22Rv1 (cell line): ENCODE measurements around the gene MAGEF1.

ENCODE experiments used
- ZFX ChIP-seq: fragments of 450-650 bp; IDR thresholded peaks from 2 replicates; pipeline ENCODE4 v1.6.1; 2017; ENCODE audit warnings: antibody characterized with exemption, borderline replicate concordance
- TF ChIP-seq, protein P1 (sequence below): fragments of 450-650 bp; IDR thresholded peaks from 2 replicates; pipeline ENCODE4 v1.5.1; 2017; ENCODE audit warnings: mild to moderate bottlenecking

- TF ChIP-seq, protein P1, sequence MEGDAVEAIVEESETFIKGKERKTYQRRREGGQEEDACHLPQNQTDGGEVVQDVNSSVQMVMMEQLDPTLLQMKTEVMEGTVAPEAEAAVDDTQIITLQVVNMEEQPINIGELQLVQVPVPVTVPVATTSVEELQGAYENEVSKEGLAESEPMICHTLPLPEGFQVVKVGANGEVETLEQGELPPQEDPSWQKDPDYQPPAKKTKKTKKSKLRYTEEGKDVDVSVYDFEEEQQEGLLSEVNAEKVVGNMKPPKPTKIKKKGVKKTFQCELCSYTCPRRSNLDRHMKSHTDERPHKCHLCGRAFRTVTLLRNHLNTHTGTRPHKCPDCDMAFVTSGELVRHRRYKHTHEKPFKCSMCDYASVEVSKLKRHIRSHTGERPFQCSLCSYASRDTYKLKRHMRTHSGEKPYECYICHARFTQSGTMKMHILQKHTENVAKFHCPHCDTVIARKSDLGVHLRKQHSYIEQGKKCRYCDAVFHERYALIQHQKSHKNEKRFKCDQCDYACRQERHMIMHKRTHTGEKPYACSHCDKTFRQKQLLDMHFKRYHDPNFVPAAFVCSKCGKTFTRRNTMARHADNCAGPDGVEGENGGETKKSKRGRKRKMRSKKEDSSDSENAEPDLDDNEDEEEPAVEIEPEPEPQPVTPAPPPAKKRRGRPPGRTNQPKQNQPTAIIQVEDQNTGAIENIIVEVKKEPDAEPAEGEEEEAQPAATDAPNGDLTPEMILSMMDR = no peak
- no peak for TF ChIP-seq ZFX
These were observed 34.2 kb downstream of the MAGEF1 start for GRCh38 chr3:184677344-184678316.
